HG03280 (cell line): ENCODE data around the gene TUBA4B.
A peak's percentile ranks its signal among the peaks of the same experiment; 100 is the strongest.

Source experiments
- ATAC-seq: cut with Tn5 transposase; IDR thresholded peaks from one replicate; pipeline ENCODE4 v1.9.1; 2021; ENCODE audit warnings: mild to moderate bottlenecking, moderate library complexity; ENCODE audit not compliant: unreplicated experiment

The TUBA4B gene

DNA sequence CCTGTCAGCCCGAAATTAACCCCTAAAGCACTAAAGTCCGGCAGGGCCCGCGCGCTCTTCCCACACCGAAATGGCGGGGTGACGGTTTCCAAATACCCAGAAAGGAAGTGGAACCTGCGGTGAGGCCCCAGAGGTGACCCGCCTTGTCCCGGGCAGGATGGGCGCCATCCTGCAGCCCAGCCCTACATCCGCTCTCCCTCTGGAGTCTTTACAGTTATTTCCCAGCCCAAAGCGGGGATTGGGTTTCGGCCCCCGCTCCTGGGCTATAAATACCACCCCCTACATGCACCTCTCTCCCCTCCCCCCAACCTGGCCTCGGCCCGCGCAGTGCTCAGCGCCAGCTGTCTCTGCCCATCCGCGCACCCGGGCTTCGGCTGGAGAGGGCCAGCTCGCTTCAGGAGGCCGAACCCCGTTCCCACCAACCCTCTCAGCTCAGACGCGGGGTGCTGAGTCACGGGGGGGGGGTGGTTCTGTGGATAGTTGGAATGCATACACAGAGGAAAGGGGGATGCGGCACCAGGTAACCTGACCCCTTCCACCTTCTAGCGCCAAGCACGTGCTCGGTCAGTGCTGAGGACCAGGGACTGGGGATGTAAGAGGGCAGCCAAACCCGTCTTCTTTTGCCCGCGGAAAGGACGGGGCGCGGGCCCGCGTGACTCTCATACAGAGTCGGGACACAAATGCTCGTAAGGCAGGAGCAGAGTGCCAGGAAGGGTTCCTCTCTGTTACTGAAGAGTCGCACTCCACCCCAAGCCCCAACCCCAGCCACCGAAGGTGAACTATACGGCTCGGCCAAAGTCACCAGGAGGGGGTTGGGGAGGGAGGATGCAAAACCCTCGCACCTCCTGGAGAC, at the start of gene TUBA4B:
TSS of gene TUBA4B (plus strand) at position 344 of the 853 bp plus-strand sequence. CDS start at position 509, 165 bp downstream.
- ATAC-seq = peak; percentile 24

DNA sequence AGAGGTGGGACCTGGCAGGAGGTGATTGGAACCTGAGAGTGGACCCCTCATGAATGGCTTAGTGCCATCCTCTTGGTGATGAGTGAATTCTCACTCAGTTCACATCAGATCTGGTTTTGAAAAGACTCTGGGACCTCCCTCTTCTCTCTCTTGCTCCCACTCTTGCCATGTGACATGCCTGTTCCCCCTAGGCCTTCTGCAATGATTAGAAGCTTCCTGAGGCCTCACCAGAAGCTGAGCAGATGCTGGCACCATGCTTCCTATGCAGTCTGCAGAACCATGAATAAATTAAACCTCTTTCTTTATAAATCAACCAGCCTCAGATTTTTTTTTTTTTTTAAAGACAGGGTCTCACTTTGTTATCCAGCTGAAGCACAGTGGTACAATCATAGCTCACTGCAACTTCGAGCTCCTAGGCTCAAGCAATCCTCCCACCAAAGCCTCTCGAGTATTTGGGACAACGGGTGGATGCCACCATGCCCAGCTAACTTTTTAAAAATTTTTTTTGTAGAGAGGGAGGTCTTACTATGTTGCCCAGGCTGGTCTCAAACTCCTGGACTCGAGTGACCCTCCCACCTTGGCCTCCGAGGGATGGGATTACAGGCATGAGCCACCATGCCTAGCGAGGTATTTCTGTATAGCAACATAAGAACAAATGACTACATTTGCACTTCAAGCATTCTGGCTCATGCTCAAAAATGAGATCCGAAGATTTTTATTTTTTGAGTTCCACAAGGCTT, 48.4 kb upstream of the TUBA4B start:
- no peak for ATAC-seq

DNA sequence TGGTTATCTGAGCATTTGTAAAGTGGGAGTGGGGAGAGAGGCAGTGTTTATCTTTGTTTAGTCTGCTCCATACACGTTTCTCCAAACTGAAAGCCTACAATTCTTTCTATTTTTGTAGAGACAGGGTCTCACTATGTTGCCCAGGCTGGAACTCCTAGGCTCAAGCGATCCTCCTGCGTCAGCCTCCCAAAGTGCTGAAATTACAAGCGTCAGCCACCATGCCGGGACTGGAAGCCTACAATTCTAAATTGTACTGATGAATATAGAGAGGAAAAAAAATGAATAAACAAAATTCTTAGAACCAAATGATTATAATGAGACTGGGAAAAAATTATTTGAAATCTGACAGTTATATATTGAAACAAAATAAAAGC, 47.9 kb upstream of the TUBA4B start:
- ATAC-seq = no peak

DNA sequence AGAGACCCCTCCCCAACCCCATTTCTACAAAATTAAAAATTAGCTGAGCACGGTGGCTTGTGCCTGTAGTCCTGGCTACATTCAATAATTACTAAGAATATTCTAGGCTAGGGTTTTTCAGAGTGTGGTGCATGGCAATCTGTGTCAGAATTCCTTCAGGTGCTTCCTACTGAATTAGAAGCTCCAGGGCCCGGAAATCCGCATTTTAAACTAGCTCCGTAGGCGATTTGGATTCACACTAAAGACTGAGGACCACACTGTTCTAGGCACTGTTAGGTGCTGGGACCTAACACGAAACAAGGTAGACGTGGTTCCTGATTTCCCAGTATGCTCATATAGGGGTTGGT, 47.1 kb upstream of the TUBA4B start:
- ATAC-seq = no peak

DNA sequence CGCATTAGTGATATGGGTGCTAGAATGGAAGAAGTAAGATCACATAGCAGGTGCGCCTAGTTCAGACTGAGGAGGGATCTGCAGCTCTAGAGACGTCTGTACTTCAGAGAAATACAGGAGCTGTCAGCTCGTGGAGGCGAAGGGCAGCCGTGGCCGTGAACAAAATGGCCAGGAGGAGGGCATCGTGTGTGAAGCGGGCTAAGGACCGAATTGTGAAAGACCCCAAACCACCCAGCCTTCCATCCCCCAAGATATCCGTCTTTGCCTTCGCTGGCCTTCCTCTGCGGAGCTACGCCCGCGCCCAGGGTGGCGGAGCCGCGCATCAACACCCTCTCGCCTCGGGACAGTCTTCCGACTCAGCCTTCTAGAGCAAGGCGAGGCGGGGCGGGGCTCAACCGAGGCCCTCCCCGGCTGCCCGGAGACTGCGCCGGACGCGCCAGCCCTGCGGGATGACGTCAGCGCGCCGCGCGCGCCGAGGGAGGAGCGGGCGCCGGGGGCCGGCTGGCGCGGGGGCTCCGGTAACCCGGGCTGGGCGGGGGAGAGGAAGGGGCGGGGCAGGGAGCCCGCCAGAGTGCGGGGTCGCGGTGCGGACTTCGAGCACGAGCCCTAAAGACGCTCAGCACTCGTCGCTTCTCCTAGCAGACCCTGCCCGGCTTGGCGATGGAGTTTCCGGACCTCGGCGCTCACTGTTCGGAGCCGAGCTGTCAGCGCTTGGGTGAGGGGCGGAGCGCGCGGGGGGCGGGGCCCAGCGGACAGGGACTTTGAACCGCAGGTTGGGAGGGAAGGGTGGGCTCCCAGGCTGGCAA, 46.5 kb upstream of the TUBA4B start, which contains the start of gene ZFAND2B:
TSS of gene ZFAND2B (plus strand) at position 455 of the 806 bp plus-strand sequence. CDS start at position 661, 206 bp downstream.
- peak; percentile 98 for ATAC-seq

DNA sequence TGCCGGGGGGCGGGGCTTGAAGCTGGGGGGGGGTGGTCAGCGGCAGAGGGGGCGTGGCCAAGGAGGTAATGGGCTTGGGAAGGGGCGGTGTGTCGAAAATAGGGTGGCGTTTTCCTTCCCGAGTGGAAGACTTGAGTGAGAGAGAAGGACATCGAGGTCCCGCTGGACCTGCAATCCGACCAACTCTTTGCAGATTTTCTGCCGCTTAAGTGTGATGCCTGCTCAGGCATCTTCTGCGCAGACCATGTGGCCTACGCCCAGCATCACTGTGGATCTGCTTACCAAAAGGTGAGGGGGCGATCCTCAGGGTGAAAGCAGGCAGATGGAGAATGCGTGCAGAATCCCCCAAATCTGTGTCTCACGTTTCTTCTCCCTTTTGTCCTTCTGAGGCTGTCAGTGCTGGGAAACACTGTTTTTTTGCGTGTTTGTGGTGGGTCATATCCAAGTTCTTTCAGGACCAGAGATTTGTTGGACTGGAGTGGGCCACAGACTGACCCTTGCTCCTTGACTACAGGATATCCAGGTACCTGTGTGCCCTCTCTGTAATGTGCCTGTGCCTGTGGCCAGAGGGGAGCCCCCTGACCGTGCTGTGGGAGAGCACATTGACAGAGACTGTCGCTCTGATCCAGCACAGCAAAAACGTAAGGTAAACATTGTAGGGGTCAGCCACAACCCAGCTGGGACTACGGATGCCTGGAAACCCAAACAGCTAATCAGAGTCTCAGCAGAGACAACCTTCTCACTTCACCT, 45.7 kb upstream of the TUBA4B start:
- ATAC-seq = no peak

DNA sequence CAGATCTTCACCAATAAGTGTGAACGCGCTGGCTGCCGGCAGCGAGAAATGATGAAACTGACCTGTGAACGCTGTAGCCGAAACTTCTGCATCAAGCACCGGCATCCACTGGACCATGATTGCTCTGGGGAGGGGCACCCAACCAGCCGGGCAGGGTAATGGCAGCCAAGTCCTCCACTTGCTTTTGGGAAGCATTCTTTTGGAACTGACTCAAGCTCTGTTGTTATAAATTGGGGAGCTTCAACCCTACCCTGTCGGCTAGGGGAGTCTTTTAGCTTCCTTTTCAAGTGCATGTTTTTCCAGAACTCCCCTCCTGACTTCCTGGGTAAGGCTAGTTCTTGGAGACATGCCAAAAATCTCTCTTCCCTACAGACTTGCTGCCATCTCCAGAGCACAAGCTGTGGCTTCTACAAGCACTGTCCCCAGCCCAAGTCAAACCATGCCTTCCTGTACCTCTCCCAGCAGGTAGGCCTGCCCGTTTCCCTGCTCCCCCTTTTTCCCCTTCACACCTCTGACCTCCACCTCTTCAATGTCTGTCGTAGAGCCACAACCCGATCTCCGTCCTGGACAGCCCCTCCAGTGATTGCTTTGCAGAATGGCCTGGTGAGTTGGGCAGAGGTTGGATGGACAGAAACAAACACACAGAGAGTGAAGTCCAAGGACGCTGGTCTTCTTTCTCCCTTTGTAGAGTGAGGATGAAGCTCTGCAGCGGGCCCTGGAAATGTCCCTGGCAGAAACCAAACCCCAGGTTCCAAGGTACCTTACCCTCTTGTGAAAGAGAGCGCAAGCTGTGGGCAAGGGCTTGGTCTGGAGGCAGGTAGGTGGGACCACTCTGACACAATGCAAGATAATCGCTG, 44.9 kb upstream of the TUBA4B start:
- ATAC-seq = no peak

DNA sequence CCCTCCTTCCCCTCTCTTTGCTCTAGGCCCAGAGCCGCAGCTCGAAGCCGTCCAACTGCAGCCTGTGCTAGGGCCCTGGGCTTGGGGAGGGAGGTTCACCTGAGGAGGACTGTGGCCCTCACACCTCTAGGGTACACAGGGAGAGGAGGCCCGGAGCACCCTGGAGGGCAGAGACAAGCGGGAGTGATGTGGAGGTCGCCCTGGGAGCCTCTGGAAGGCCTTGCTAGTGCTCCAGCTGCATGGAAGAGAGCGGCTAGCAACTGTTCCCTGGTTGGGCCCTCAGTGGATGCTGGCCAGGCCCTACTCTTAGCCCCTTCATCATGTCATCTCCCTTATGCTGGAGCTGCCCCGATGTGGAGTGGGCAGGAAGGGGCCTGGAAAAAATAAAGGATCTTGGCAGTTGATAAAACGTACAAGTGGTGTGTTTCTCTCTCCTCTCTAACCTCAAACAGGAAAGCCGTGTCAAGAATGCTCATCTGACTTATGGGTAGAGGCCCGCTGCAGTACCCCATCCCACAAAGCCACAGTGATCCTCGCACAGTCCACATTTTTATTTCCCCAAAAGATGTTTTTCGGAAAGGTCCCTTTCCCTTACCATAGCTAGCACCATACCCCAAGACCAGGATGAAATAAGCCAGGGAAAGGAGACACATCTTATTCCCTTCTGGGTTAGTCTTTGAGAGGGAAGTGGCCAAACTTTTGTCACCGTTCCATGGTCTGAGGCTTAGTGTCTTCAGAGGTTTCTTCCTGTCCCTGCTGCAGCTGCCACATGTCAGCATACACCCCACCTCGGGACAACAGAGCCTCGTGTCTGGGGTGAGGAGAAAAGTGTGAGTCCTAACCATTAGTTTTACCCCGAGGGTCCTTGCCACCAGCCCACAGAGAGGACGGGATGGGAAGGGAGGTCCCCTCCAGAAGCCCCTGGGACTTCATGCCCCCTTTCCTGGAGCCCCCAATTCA, 43.5 kb upstream of the TUBA4B start:
- no peak for ATAC-seq

DNA sequence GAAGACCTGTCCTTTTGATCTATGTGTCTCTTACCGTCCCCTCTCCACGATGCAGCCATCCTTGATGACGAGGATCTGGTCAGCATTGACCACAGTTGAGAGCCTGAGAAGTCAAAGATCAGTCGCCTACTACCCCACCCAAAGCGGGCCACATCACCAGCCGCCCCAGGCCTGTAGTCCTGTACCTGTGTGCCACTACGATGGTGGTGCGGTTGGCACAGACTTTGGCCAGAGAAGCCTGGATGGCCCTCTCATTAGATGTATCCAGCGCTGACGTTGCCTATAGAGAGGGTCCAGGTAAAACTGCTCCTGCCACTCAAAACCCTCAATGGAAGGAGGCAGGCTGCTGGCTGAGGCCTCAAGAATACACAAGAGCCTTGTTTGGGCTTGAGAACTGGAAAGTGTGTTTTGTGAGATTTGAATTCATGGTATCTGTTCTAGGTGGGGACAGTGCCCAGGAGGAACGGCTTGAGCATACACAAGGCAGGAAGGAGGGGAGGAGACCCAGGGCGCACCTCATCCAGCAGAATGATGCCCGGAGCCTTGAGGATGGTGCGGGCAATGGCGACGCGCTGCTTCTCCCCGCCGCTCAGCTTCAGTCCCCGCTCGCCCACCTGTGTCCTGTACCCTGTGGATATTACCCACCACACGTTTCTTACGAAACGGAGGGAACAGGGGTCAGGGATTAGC, 42.7 kb upstream of the TUBA4B start:
- ATAC-seq = no peak

DNA sequence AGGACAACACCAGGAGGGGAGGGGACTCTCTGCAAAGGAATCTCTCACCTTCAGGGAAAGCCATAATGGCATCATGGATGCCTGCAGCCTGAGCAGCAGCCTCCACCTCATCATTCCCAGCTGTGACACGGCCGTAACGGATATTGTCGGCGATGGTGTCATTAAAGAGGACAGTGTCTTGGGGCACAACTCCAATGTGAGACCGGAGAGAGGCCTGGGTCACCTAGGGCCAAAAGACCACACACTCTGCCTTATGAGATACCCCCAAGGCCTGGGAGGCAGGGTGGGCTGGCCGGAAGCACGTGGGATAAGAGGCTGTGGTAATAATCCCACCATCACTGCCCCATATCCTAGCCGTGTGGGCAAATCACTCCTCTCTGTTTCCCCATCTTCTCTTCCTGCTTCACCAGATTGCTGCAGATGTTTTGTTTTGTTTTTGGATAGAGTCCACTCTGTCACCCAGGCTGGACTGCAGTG, 42.1 kb upstream of the TUBA4B start:
- ATAC-seq = no peak

DNA sequence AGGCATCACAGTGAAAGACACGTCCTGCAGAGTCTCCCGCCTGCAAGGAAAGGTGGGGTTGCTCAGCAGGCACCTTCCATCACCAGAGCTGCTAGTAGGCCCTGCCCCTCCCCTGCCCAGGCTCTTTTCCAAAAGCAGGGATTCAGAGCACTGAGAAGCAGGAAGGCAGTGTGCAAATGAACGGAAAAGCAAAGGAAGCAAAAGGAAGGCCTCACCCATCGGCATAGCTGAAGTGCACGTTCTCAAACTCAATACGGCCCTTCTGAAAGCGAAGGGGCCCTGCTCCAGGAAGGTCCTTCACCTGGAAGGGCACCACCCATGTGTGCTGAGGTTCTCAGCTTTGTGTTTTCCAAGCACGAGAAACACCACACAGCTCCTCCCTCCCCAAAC, 40.0 kb upstream of the TUBA4B start:
- no peak for ATAC-seq

DNA sequence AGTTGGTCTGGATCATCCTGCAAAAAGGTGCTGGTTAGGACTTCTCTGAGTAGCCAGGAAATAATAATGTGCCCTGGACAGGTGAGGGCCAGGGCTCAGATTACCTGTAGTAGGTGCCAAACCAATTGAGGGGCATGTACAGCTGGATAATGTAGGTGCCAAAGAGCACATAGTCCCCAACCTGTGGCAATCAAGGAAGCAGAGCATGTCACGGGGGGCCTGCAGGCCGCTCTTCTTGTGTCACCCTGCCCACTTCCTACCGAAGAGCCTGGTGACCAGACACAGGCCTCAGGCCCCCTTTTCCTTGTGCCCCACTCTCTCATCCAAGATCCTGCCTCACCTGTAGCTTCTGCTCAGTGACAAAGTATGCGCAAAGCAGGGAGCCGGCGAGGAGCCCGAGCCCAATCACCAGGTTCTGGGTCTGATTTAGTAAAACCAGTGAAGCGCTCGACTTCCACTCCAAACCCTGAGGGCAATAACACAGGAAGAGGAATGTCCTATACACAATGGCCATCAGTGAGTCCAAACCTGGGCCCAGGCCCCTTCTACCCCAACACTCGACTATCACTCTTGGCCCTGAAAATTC, 39.5 kb upstream of the TUBA4B start:
- ATAC-seq = no peak

DNA sequence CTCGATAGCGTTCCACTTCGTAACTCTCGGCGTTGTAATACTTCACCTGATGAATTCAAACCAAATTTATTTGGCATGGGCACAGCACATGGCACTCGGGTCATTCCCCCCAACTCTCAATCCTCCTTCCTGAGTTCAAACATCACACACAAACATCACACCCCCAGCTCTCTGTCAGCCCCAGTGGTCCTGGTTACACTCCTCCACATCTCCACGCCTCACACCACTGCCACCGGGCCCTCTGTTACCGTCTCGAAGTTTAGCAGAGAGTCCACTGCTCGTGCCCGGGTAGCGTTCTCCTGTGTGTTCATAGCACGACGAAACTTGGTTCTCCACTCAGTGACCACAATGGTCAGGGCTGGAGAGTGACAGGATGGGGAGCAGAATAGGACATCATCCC, 38.9 kb upstream of the TUBA4B start:
- ATAC-seq = no peak

DNA sequence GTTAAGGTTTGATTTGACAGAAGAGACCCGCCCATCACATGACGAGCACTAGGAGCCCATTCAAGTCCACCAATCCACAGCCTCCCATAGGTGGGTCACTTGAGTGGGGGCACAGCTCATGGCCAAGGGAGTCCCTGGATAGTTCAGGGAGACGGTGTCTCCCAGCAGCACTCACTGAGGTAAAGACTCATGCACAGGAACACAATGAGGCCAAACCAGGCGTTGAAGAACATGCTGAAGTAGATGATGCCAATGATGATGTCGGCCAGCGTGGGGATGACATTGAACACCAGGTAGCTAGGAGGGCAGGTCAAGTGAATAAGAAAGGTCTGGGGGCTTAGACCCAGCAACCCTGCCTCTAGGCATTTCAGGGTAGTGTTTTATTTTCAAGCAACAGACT, 38.3 kb upstream of the TUBA4B start:
- no peak for ATAC-seq

DNA sequence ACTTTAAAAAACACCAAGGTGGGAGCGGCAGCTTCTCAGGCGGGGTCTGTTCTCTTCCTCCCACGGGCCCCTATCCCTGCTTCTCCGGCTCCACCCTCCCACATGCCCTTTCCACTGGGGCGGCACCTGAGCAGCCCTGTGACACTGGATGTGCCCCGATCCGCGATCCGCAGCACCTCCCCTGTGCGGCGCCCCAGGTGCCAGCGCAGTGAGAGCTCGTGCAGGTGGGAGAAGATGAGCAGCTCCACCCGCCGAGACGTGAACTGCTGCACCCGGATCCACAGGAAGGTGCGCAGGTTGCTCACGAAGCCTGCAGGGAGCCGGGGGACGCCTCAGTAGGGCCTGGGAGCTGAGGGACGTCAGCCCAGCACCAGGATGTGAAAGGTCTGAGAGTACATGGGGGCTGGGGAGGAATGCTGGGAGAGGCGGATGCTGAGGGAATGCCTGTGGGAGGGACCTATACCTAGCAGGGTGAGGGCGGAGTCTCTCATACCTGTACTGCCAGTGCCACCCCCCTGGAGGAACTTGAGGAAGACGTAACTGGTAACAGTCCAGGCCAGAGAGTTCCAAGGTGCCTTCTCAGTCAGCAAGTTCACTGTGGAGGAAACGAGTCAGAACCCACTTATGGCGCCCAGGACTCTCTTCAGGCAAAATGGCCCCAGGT, 37.0 kb upstream of the TUBA4B start:
- no peak for ATAC-seq

DNA sequence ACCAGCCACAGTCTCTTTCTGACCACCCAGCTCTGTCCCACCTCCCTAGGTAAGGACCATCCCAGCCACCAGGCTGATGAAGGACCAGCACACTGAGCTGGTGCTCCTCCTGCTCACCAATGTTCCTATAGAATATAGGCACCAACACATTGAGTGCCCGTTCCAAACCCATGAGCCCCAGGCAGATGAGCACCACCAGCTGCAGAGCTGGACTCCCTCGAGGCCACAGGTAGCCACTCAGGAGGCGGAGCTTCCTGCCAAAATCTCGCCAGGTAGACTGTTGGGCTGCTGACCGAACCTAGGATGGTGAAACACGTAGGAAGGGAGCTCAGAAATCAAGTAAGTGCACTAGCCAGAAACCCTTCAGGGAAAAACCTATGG, 36.5 kb upstream of the TUBA4B start:
- ATAC-seq = no peak

DNA sequence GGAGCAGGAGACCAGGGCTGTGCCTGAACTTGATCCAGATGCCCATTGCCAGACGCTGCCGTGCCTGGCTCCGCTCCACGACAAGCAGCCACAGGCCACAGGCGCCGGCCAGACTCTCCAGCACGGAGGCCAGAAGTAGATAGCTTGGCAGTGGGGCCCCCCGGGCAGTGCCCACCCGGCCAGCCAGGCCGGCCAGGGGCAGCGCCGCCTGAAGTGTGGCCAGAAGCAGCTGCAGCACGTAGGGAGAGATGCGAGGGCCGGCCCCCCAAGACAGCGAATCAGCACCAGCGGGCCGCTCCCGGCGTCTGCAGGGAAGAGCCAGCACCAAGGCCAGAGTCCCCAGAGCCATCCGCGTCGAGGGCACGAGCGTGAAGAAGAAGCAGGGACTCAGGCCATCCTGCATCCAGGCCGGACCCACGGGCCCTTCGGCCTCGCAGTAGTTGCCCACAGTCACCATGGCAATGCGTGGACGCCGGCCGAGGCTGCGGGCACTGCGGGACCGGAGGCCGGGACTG, 34.8 kb upstream of the TUBA4B start:
- peak; percentile 15 for ATAC-seq
